Smooth muscle cell of the coronary artery (primary cell): ENCODE data around the gene MOSMO. TPM values are rescaled to one million over a fixed set of nuclear protein-coding genes. Genes with fewer than 3 reads are reported as not detected.

Experiments used
- total RNA-seq: library from RNA; depleted of rRNA; stranded (reverse); fragments of >200 nt; gene quantifications from 2 replicates; pipeline ENCODE4 v1.2.3, GENCODE V29; 2014; ENCODE audit warnings: low replicate concordance

The MOSMO gene
- 7.5 and 8.0 TPM in 2 replicates for total RNA-seq

DNA sequence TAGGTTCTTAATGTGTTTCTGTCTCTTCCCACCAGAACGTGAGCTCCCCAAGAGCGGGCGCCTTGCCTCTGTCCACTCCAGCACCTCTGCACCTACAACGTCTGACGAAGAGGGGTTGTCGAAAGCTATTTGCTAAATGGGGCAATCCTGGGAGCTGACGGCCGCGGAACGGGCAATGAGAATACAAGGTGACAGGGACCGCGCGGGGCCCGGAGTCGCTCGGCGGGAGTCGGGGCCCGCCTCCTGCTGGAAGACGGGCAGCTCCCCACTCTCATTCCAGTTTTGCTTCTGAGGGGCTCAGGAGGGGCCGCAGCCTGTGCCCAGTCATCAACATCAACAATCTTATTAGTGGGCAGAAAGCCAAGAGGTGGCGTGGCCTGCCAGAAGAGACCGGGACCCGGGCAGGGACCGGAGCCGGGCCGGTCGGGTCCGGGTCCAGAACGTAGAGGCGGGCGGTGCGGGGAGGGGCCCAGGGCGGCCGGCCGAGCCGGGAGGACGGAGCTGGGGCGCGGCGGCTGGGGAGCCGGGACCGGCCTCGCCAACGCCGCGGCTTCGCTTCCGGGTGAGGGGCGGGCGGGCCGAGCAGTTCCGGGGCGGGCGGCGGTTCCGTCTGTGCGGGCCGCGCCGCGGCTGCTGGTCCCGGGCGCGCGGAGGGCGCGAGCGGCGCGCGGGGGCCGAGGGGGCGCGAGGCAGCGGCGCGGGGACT, at the start of gene MOSMO:
Gene MOSMO, plus strand, starts transcription at position 603 of the 706 bp plus-strand sequence. CDS start 191 bp downstream, outside the sequence.

DNA sequence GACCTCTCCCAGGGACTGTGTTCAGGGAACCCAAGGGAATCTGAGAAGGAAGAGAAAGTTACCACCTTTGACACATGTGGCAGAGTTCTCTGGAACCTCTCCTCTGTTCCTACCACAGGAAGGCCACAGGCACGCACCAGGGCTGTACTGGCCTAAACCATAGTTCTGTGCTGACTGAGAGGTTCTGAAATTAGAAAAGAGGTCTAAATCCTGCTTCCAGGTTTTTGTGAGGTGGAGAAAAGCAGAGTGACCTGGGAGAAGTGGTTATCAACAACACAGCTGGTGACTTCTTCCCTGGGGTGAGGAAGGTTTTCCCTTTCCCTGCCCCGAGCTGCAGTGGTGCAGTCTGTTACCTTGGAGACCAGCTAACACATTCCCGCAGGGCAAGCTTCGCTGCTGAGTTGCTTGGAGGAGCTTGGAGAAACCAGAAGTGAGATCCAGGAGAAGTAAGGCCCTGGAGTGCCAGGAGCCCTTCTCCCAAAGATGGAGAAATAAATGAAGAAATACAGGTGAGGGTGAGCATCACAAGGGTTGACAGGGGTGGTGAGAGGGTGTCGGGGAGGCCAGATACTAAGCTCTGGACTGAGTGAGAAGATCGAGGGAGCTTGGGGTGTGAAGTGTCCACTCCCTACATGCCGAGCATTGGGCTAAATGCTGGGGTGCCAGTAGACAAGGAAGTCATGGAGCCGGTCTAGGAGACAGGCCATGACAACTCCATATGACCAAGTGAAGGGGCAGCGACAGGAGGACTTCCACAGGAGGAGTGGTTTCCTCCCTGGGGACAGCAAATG, 84.4 kb downstream of the MOSMO start, which contains the start of gene VWA3A:
Gene VWA3A, plus strand, starts transcription at position 399 of the 791 bp plus-strand sequence. Its CDS starts 97 bp downstream, at position 496.

Other genes starting within 250 kb of the MOSMO start
- gene NPIPB4, start 150.4 kb upstream of the MOSMO start, total RNA-seq = 14.8 and 20.8 TPM in 2 replicates
- 203 and 210 TPM in 2 replicates for gene UQCRC2, start 54.8 kb upstream of the MOSMO start, total RNA-seq
- gene PDZD9, start 7.0 kb upstream of the MOSMO start, total RNA-seq = not detected in 2 replicates
- gene VWA3A, start 84.4 kb downstream of the MOSMO start, total RNA-seq = not detected in 2 replicates
- gene SDR42E2, start 154.4 kb downstream of the MOSMO start, total RNA-seq = 0.08 TPM in 1 of 2 replicates, not detected in the other
- 19.7 and 29.4 TPM in 2 replicates for gene EEF2K, start 198.2 kb downstream of the MOSMO start, total RNA-seq